Tibial artery (tissue), 4 donors: ENCODE results near the gene WIPI1.
A peak's percentile ranks its signal among the peaks of the same experiment; 100 is the strongest.

ENCODE experiments used
- DNase-seq, 2 donors: peaks; one replicate each; pipeline ENCODE4 v3.0.0-alpha.2; 2019
- H3K27ac ChIP-seq, 2 donors: fragments of 200-600 bp; sonication (generic) in 1 of 2; 1 replicate in 1 of 2; 2 replicates in 1 of 2; pipeline ENCODE4 v1.5.1; 2018 to 2019; ENCODE audit warnings: mild to moderate bottlenecking in 1 of 2
- H3K27me3 ChIP-seq, 2 donors: fragments of 200-600 bp; sonication (generic) in 1 of 2; one replicate each; pipeline versions ENCODE4 v1.5.1 to v1.6.0; 2016 to 2019
- H3K36me3 ChIP-seq, 3 donors: fragments of 200-600 bp; sonication (generic) in 2 of 3; one replicate each; pipeline ENCODE4 v1.5.1; 2016 to 2019; ENCODE audit warnings: mild to moderate bottlenecking in 2 of 3
- H3K4me1 ChIP-seq, 4 donors: fragments of 200-600 bp; sonication (generic) in 2 of 4; 1 replicate in 3 of 4; 2 replicates in 1 of 4; pipeline ENCODE4 v1.5.1; 2016 to 2019
- H3K4me3 ChIP-seq, 2 donors: fragments of 200-600 bp; sonication (generic) in 1 of 2; 1 replicate in 1 of 2; 2 replicates in 1 of 2; pipeline ENCODE4 v1.5.1; 2018 to 2019; ENCODE audit warnings: mild to moderate bottlenecking in 2 of 2
- H3K9me3 ChIP-seq, 3 donors: fragments of 200-600 bp; sonication (generic) in 1 of 3; one replicate each; pipeline ENCODE4 v1.5.1; 2016 to 2019
- CTCF ChIP-seq, 2 experiments: fragments of 200-600 bp in 1 of 2; fragments of 450-650 bp in 1 of 2; IDR thresholded peaks; one replicate each; pipeline ENCODE4 v1.5.1; 2017 to 2019; ENCODE audit warnings: antibody characterized with exemption in 2 of 2, mild to moderate bottlenecking in 1 of 2, moderate library complexity in 1 of 2
- intact Hi-C: fragments of 100-400 bp; cut with DNase I; formaldehyde crosslinking; loops from one replicate; pipeline ENCODE4 v1.15.0; 2023; ENCODE audit warnings: low total_unique reads

WIPI1 gene

DNA sequence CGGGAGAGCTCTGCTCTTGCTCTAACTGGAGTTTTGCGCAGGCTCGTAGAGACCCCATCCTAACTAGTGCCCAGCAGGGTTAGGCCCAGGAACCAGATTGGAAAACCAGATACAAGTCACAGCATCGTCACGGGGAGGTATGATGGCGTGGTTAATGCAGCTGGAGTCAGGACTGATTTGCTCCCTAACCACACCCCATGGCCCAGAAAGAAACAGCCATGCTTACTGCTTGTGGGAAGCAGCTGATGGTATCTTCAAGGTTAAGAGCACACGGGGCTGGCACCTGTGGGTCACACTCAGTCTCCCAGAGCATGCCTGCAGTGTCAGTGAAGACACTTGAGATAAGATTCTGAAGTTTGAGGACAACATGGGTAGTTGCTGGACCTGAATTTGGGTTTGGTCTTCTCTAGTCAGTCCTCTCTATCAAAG, 60.2 kb downstream of the WIPI1 start:
- Histone ChIP-seq H3K36me3 (no peaks in the 10 kb centered on the region), H3K9me3 (peaks cover 0 to 5% (median 0%) of the 10 kb centered on the region in 3 donors), H3K27me3 (no peaks in the 10 kb centered on the region), H3K4me3 (no peak overlapping the region), H3K27ac (no peak overlapping the region), H3K4me1 (peaks cover 0 to 2% (median 0%) of the 10 kb centered on the region in 4 donors)
- TF ChIP-seq CTCF (IDR thresholded peaks at IDR 0.05) = no peak
- intact Hi-C loops = no loop called here
- no peak for DNase-seq

DNA sequence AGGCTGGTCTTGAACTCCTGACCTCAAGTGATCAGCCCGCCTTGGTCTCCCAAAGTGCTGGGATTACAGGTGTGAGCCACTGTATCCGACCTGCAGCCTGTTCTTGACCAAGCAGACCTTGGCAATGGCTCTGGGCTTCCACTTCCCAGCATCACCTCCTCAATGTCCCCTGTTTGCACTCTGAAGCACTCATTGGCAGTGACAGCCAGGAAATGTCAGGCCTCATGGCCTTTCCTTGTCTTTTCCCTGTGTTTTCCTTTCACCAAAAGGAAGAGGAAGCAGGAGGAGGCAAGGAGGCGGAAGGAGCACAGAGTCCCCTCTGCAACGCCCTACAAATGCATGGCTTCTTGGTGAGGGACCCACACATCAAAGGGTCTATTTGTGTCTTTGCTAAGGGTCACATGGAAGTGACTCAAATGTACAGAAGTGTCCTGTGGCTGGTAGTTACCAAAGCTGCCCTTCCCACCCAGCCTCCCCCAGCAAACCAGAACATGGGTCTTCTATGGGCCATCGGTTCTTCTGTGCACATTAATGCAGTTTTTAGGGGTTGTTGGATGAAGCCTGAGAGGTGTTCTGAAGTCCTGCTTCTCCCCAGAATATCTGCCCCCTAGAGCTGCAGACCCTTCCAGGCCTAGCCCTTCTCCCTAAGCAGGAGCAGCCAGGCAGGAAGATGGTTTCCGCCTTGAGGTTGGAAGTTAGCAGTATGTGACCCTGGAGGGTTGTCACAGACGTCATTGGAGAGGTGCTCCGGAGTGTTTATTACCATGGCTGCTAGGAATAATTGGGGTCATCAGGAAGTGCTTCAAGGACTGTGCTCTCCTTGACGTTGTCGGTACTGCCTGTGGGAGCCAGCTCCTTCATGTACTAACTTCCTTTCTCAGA, 60.8 kb downstream of the WIPI1 start:
- Histone ChIP-seq H3K36me3 (no peaks in the 10 kb centered on the region), H3K27me3 (no peaks in the 10 kb centered on the region), H3K4me3 (no peak overlapping the region), H3K4me1 (peaks cover 0 to 2% (median 0%) of the 10 kb centered on the region in 4 donors), H3K9me3 (peaks cover 0 to 5% (median 0%) of the 10 kb centered on the region in 3 donors), H3K27ac (no peak overlapping the region)
- TF ChIP-seq CTCF (IDR thresholded peaks at IDR 0.05) = no peak
- intact Hi-C loops = no loop called here
- DNase-seq = no peak

- no peak for TF ChIP-seq CTCF (IDR thresholded peaks at IDR 0.05)
- Histone ChIP-seq H3K36me3 (no peaks in the 10 kb centered on the region), H3K27ac (no peak overlapping the region), H3K9me3 (peaks cover 0 to 5% (median 0%) of the 10 kb centered on the region in 3 donors), H3K4me3 (no peak overlapping the region), H3K27me3 (no peaks in the 10 kb centered on the region), H3K4me1 (peaks cover 0 to 2% (median 0%) of the 10 kb centered on the region in 4 donors)
- intact Hi-C loops = no loop called here
- no peak for DNase-seq
Observed at GRCh38 chr17:68394608-68395331, 62.5 kb downstream of the WIPI1 start.

DNA sequence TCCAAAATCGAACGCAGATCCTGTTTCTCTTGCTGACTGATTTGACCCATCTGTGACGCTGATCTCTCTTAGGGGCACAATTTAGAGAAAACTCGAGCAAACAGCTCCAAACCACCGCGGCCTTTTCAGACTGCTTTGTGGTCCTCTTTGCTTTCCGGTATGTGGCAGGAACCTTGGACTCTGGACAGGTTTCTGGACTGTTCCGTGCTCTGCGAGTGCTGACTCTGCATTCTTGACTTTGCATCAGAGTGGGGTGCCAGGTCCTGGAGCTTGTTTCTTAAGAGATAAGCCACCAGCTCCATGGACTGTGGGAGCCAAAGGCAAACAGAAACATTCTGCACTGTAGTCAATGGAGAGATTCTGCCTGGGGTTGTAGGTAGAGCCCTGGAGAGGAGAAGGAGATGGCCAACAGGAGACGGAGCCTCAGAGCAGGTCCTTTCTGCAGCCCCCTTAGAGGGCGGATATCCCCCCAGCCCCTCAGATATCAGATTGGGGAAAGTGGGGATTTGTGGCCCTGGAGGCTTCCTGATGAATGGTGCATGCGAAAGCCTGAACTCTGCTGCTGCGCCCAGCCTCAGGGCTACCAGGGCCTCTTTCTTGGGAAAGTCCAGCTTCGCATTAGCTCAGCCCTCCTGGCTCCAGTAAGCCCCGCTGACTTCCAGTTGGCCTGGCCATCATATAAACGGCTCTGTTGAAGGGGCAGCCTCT, 65.6 kb downstream of the WIPI1 start:
- H3K4me3 ChIP-seq = no peak overlapping the region
- H3K4me1 ChIP-seq = peaks cover 0 to 3% (median 0%) of the 10 kb centered on the region in 4 donors
- H3K9me3 ChIP-seq = peaks cover 0 to 5% (median 0%) of the 10 kb centered on the region in 3 donors
- H3K27me3 ChIP-seq = no peaks in the 10 kb centered on the region
- no peak for TF ChIP-seq CTCF (IDR thresholded peaks at IDR 0.05)
- H3K36me3 ChIP-seq = no peaks in the 10 kb centered on the region
- no peak for DNase-seq
- no peak overlapping the region for H3K27ac ChIP-seq
- intact Hi-C loops = no loop called here

DNA sequence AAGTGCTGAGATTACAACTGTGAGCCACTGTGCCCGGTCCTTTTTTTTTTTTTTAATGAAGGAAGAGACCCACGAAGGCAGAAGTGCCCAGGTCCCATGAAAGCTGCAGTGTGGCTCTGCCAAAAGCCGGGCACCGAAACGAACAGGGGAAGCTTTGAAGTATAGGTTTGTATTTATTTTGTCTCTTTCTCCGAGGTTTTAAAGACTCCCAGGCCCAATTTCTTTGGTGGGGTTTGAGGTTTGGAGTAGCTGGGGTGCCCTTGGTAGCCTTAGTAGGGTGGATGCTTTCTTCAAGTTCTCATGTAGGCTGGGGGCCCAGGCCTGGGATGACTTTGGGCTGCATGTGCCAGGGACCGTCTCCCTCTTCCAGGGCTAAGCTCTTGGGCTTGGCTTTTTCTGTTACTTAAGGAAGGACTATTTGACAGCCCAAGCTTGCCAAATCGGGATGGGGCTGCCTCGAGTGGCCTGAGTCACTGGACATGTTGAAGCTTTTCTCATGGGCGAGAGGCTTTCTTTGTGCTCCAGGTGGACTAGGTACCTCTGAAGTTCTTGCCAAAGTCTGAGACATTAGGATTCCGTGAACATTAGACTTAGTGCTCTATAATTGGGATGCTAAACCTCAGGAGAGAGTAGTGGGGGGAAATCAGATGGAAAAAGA, 66.3 kb downstream of the WIPI1 start:
- Histone ChIP-seq H3K4me1 (peaks cover 0 to 3% (median 0%) of the 10 kb centered on the region in 4 donors), H3K27me3 (no peaks in the 10 kb centered on the region), H3K27ac (no peak overlapping the region), H3K9me3 (peaks cover 0 to 5% (median 0%) of the 10 kb centered on the region in 3 donors), H3K36me3 (no peaks in the 10 kb centered on the region), H3K4me3 (no peak overlapping the region)
- intact Hi-C loops = no loop called here
- TF ChIP-seq CTCF (IDR thresholded peaks at IDR 0.05) = no peak
- peak in 1 of 2 donors; percentile 65 for DNase-seq
